OCI-LY7 (cell line): ENCODE measurements around the gene TBC1D10A. TPM values are rescaled to one million over a fixed set of nuclear protein-coding genes. Genes with fewer than 3 reads are reported as not detected.

Source experiments
- BruUV-seq: library from RNA; stranded (reverse); fragments of 400-500 nt; replicated peaks from 2 replicates; lab custom pipeline; 2021; lab: Mats Ljungman, UMichigan
- CTCF ChIA-PET: fragments of 300-600 bp; sonication (Branson Sonifier 250); formaldehyde crosslinking; loops from one replicate; lab custom pipeline; 2022; ENCODE audit warnings: antibody characterized with exemption; ENCODE audit not compliant: unreplicated experiment; lab: Charles Lee
- POLR2A ChIA-PET: fragments of 300-600 bp; sonication (Branson Sonifier 250); formaldehyde crosslinking; loops from one replicate; lab custom pipeline; 2022; ENCODE audit warnings: antibody characterized with exemption; lab: Charles Lee
- DNase-seq: peaks from one replicate; pipeline ENCODE4 v3.0.0-alpha.2; 2015; ENCODE audit warnings: low spot score
- H2AFZ ChIP-seq: fragments of 200-600 bp; sonication (generic), shearing (Covaris generic); 2 replicates; pipeline ENCODE4 v1.6.1; 2014; ENCODE audit warnings: mild to moderate bottlenecking, antibody characterized with exemption, low read length, moderate library complexity
- H3K27ac ChIP-seq: fragments of 200-600 bp; sonication (generic); 2 replicates; pipeline ENCODE4 v1.5.1; 2014; ENCODE audit warnings: mixed run types, low read depth, mild to moderate bottlenecking, moderate library complexity, low read length, inconsistent platforms; ENCODE audit not compliant: poor library complexity, severe bottlenecking
- H3K36me3 ChIP-seq: fragments of 200-600 bp; sonication (generic); 2 replicates; pipeline ENCODE4 v1.6.1; 2014; ENCODE audit warnings: mild to moderate bottlenecking, antibody characterized with exemption, low read length, moderate library complexity, mixed read lengths; ENCODE audit not compliant: insufficient read depth
- H3K4me1 ChIP-seq: fragments of 200-600 bp; sonication (generic); 2 replicates; pipeline ENCODE4 v1.5.1; 2014; ENCODE audit warnings: mild to moderate bottlenecking, low read length; ENCODE audit not compliant: insufficient read depth, poor library complexity, severe bottlenecking
- H3K4me2 ChIP-seq: fragments of 200-600 bp; sonication (generic); 2 replicates; pipeline ENCODE4 v1.6.1; 2014; ENCODE audit warnings: mild to moderate bottlenecking, low read length
- H3K4me3 ChIP-seq: fragments of 200-600 bp; sonication (generic); 2 replicates; pipeline ENCODE4 v1.5.1; 2014; ENCODE audit warnings: mild to moderate bottlenecking, low read depth, low read length; ENCODE audit not compliant: poor library complexity, severe bottlenecking
- H3K79me2 ChIP-seq: fragments of 200-600 bp; sonication (generic); 2 replicates; pipeline ENCODE4 v1.6.1; 2016; ENCODE audit warnings: low read depth, mild to moderate bottlenecking, low read length, moderate library complexity, mixed read lengths; ENCODE audit not compliant: insufficient read depth
- H3K9me2 ChIP-seq: fragments of 200-600 bp; sonication (generic); 2 replicates; pipeline ENCODE4 v1.6.1; 2016; ENCODE audit warnings: mild to moderate bottlenecking, low read length, mixed read lengths; ENCODE audit not compliant: insufficient read depth
- H3K9me3 ChIP-seq: fragments of 200-600 bp; sonication (generic); 2 replicates; pipeline ENCODE4 v1.6.1; 2014; ENCODE audit warnings: mild to moderate bottlenecking, mixed run types, low read length, mixed read lengths
- H4K20me1 ChIP-seq: fragments of 200-600 bp; sonication (generic); 2 replicates; pipeline ENCODE4 v1.6.1; 2014; ENCODE audit warnings: mild to moderate bottlenecking, antibody characterized with exemption, low read length, moderate library complexity, mixed read lengths; ENCODE audit not compliant: insufficient read depth
- EZH2phosphoT487 ChIP-seq: fragments of 200-600 bp; sonication (generic); IDR thresholded peaks from 2 replicates; pipeline ENCODE4 v1.6.1; 2018; ENCODE audit warnings: low read depth, borderline replicate concordance, mild to moderate bottlenecking, mixed run types, antibody characterized with exemption, low read length, moderate library complexity, mixed read lengths
- intact Hi-C: fragments of 100-400 bp; cut with micrococcal nuclease; formaldehyde crosslinking; loops from one replicate; pipeline ENCODE4 v1.10.0; 2022; ENCODE audit not compliant: unreplicated experiment
- total RNA-seq, 2 experiments: library from RNA; depleted of rRNA in 1 of 2; stranded (reverse); fragments of >200 nt in 1 of 2; shearing (Covaris generic) in 1 of 2; gene quantifications; 2 replicates each; pipeline ENCODE4 v1.2.3, GENCODE V29; 2014 to 2022
- TF ChIP-seq, protein P1 (sequence below): fragments of 200-600 bp; sonication (generic); conservative IDR thresholded peaks from 2 replicates; pipeline ENCODE4 v1.5.1; 2014; ENCODE audit warnings: mild to moderate bottlenecking, antibody characterized with exemption, low read length, moderate library complexity, mixed read lengths

TBC1D10A gene
- total RNA-seq, 2 experiments from 2014 or later: 15.1 to 16.2 TPM

DNA sequence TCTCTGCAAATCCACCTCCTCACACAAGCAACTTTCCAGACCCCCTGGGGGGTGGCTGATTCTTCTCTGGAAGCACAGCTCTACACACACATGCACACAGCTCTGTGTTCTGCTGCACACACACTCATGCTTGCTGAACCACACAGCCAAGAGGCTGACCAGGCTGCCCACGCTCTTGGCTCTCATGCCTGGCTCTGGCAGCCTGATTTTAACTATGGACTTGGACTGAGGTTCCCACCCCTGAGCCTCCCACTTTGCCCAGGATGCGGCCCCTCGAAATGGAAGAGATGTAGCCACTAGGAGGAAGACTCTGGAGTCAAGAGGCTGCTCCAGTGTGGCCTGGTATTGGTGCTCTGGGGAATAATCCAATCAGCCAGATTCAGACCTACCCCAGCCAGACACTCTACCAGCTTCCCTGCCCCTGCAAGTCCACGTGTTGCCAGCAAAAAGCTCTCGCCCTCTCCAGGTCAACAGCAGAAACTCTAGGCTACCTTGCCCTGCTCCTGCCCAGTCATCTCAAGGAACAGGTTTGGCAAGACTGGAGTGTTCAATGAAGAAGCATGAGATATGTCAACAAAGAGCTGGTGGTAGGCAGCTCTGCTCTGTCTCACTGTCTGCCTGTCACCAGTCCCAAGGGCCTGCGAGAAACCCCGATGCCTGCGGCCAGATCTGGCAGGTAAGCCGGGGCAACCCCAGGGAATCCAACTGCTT is 28.6 kb downstream of the TBC1D10A start:
- Histone ChIP-seq H3K9me3 (no peaks in the 10 kb centered on the region), H3K79me2 (no peaks in the 10 kb centered on the region), H2AFZ (no peak overlapping the region), H3K9me2 (no peaks in the 10 kb centered on the region), H3K4me2 (no peak overlapping the region), H3K27ac (no peak overlapping the region), H3K4me3 (no peak overlapping the region), H3K36me3 (peaks cover 22% of the 10 kb centered on the region), H4K20me1 (no peaks in the 10 kb centered on the region), H3K4me1 (peaks cover 33% of the 10 kb centered on the region)
- DNase-seq: no peak
- no TSS peak for BruUV-seq
- ChIA-PET POLR2A (no interaction called here), CTCF (no interaction called here)
- TF ChIP-seq, protein P1, sequence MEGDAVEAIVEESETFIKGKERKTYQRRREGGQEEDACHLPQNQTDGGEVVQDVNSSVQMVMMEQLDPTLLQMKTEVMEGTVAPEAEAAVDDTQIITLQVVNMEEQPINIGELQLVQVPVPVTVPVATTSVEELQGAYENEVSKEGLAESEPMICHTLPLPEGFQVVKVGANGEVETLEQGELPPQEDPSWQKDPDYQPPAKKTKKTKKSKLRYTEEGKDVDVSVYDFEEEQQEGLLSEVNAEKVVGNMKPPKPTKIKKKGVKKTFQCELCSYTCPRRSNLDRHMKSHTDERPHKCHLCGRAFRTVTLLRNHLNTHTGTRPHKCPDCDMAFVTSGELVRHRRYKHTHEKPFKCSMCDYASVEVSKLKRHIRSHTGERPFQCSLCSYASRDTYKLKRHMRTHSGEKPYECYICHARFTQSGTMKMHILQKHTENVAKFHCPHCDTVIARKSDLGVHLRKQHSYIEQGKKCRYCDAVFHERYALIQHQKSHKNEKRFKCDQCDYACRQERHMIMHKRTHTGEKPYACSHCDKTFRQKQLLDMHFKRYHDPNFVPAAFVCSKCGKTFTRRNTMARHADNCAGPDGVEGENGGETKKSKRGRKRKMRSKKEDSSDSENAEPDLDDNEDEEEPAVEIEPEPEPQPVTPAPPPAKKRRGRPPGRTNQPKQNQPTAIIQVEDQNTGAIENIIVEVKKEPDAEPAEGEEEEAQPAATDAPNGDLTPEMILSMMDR: no peak
- TF ChIP-seq EZH2phosphoT487: no peak
- intact Hi-C loops: no loop called here

DNA sequence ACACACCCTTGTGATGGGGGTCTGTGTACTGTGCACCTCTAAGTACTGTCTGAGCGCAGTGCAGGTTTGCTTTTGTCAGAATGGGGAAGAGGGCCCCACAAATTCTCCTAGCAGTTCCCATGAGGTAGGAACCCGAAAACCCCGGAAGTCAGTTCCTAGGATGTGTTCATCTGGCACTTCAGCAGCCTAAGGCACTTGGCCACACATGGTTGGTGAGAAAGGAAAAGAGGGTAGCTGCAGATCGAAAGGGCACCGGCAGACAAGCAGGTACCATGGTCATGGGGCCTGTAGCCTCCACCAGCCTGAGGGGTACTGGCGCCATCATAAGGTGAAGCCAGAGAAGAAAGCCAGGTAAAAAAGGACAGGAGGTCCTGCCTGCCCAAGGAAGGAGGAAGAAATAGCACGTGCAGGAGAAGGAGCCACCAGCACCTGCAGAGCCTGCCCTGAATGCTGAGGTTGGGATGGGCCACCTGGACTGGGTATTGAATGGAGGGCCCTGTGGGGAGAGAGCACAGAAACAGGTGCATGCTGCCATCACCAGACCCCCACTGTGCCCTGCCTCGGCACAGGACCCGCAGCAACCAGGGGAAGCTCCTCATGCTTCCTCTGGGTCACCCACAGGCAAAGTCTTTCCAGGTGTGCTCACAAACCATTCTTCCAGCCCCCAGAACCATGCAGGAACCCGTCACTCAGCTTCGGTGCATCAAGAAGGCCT is 29.3 kb downstream of the TBC1D10A start:
- BruUV-seq: no TSS peak
- Histone ChIP-seq H3K4me3 (no peak overlapping the region), H3K79me2 (no peaks in the 10 kb centered on the region), H3K4me2 (no peak overlapping the region), H3K4me1 (peaks cover 26% of the 10 kb centered on the region), H3K27ac (no peak overlapping the region), H3K9me3 (no peaks in the 10 kb centered on the region), H4K20me1 (no peaks in the 10 kb centered on the region), H3K36me3 (peaks cover 22% of the 10 kb centered on the region), H3K9me2 (no peaks in the 10 kb centered on the region), H2AFZ (no peak overlapping the region)
- ChIA-PET CTCF (no interaction called here), POLR2A (no interaction called here)
- TF ChIP-seq, protein P1: no peak
- no peak for TF ChIP-seq EZH2phosphoT487
- DNase-seq: no peak
- intact Hi-C loops: no loop called here

DNA sequence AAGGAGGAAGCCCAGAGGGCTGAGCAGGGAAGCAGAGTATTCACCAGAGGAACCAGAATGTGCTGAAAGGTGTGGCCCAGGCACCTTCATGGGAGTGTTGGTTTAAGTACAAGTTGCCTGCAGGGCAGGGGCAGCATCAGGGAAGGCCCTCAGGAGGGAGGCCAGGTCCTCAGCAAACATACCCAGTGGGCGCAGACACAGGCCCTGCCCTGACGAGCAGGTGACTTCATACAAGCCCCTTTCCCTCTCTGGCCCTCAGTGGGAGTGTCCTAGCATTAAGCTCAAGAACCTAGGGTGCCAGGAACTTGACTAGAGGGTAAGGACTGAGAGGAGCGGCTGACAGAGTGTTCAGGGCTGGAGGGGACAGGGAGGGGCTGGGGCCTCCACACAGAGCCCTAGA is 29.9 kb downstream of the TBC1D10A start:
- H3K27ac ChIP-seq: no peak overlapping the region
- POLR2A ChIA-PET: no interaction called here
- intact Hi-C loops: no loop called here
- no peak overlapping the region for H3K4me3 ChIP-seq
- H4K20me1 ChIP-seq: no peaks in the 10 kb centered on the region
- H3K9me3 ChIP-seq: no peaks in the 10 kb centered on the region
- no TSS peak for BruUV-seq
- H2AFZ ChIP-seq: no peak overlapping the region
- H3K9me2 ChIP-seq: no peaks in the 10 kb centered on the region
- peaks cover 20% of the 10 kb centered on the region for H3K4me1 ChIP-seq
- CTCF ChIA-PET: no interaction called here
- TF ChIP-seq, protein P1: no peak
- no peak for TF ChIP-seq EZH2phosphoT487
- peaks cover 22% of the 10 kb centered on the region for H3K36me3 ChIP-seq
- DNase-seq: no peak
- no peak overlapping the region for H3K4me2 ChIP-seq
- H3K79me2 ChIP-seq: no peaks in the 10 kb centered on the region
